GM12878 (cell line): Measurements from ENCODE around the gene EP400. TPM values are rescaled to one million over a fixed set of nuclear protein-coding genes. Genes with fewer than 3 reads are reported as not detected.

Experiments used
- BACH1 ChIP-seq: fragments of 450-650 bp; IDR thresholded peaks from 2 replicates; pipeline ENCODE4 v1.6.1; 2017; ENCODE audit warnings: mild to moderate bottlenecking, borderline replicate concordance
- CBFB ChIP-seq: IDR thresholded peaks from 2 replicates; pipeline ENCODE4 v1.6.1; 2016; ENCODE audit warnings: antibody characterized with exemption, low read depth
- CHD4 ChIP-seq: fragments of 200-600 bp; sonication (generic); IDR thresholded peaks from 2 replicates; pipeline ENCODE4 v1.6.1; 2016; ENCODE audit warnings: mild to moderate bottlenecking
- CREB1 ChIP-seq: IDR thresholded peaks from 2 replicates; pipeline ENCODE4 v1.6.1; 2012; ENCODE audit warnings: low read depth, mild to moderate bottlenecking, inconsistent platforms
- CREM ChIP-seq: IDR thresholded peaks from 2 replicates; pipeline ENCODE4 v1.6.1; 2014; ENCODE audit warnings: antibody characterized with exemption, low read depth
- EED ChIP-seq: sonication (generic); IDR thresholded peaks from 2 replicates; pipeline ENCODE4 v1.6.1; 2016; ENCODE audit warnings: antibody characterized with exemption, low read depth
- EGR1 ChIP-seq, 2 experiments: IDR thresholded peaks; 1 replicate in 1 of 2; 2 replicates in 1 of 2; pipeline ENCODE4 v1.6.1; 2011 to 2012; ENCODE audit warnings: low read depth in 2 of 2, low read length in 2 of 2, borderline replicate concordance in 1 of 2, mild to moderate bottlenecking in 1 of 2, moderate library complexity in 1 of 2
- FOS ChIP-seq: IDR thresholded peaks from 3 replicates; pipeline ENCODE4 v1.6.1; 2011; ENCODE audit warnings: borderline replicate concordance; ENCODE audit not compliant: insufficient read length; ENCODE audit errors: extremely low read depth
- POLR2AphosphoS5 ChIP-seq: IDR thresholded peaks from 2 replicates; pipeline ENCODE4 v1.6.1; 2011; ENCODE audit warnings: mild to moderate bottlenecking, low read length, inconsistent platforms
- POU2F2 ChIP-seq: IDR thresholded peaks from 3 replicates; pipeline ENCODE4 v1.6.1; 2011; ENCODE audit warnings: low read depth, mild to moderate bottlenecking, low read length, borderline replicate concordance
- PRDM15 ChIP-seq: fragments of 450-650 bp; formaldehyde crosslinking; IDR thresholded peaks from 2 replicates; pipeline ENCODE4 v1.4.0; 2020; ENCODE audit warnings: mild to moderate bottlenecking, moderate library complexity
- ZNF687 ChIP-seq: fragments of 450-650 bp; IDR thresholded peaks from 2 replicates; pipeline ENCODE4 v1.6.1; 2017; ENCODE audit warnings: mild to moderate bottlenecking, moderate library complexity
- polyA plus RNA-seq, 11 experiments: library from polyadenylated mRNA; depleted of rRNA in 4 of 11; unstranded in 6 of 11; stranded (reverse) in 5 of 11; fragments of >200 nt; fragmentation: Nextera tagmentation in 4 of 11; fragmentation: Illumina TruSeq in 1 of 11; extraction: Ambion mirVana in 4 of 11; extraction: Trizol in 1 of 11; gene quantifications; 1 replicate in 1 of 11; 2 replicates in 10 of 11; pipeline versions ENCODE4 v1.2.1 to v1.2.3, GENCODE V29; 2011 to 2016; ENCODE audit warnings: inconsistent platforms in 2 of 11, missing spikeins in 2 of 11, low read depth in 1 of 11
- total RNA-seq, 4 experiments: library from RNA; depleted of rRNA in 3 of 4; stranded (reverse); fragments of >200 nt in 3 of 4; fragmentation: Illumina TruSeq in 1 of 4; extraction: Trizol in 1 of 4; gene quantifications; 2 replicates each; pipeline versions ENCODE4 v1.2.1 to v1.2.3, GENCODE V29; 2013 to 2021

The EP400 gene
- total and polyA plus RNA-seq, 10 of the 15 experiments (the other 5 are each of a cell fraction or from before 2014, with no cell fraction given) = 3.8 to 44.2 (median 8.4) TPM

GRCh38 chr12:132084621-132085290, 135.0 kb downstream of the EP400 start (continued):
- TF ChIP-seq BACH1 (0 out of 2 replicates have a peak, but pooled peaks have one; percentile 32), POLR2AphosphoS5 (peak; percentile 31; the same call in 1 of the 2 replicates), EED (no peak), CREM (0 out of 2 replicates have a peak, but pooled peaks have one; percentile 44), PRDM15 (CRISPR knock-in tag) (no peak), POU2F2 (0 out of 3 replicates have a peak, but pooled peaks have one; percentile 31), EGR1 (IDR thresholded peaks at IDR 0.05; ENCODE audit: borderline replicate concordance in 1 of 2, low read depth in 2 of 2, low read length in 2 of 2) (peak in 1 of 2 experiments; percentile 34; a peak in 1 of 3 replicates), ZNF687 (peak; percentile 52; the same call in 1 of the 2 replicates), FOS (no peak), CHD4 (no peak), CBFB (peak; percentile 44; the same call in 1 of the 2 replicates), CREB1 (peak; percentile 26)
- TF ChIP-seq, all 136 proteins: peak for 19
